Activated CD8-positive, alpha-beta memory T cell treated with anti-CD3 and anti-CD28 coated beads, Interleukin-2, amount 50 U/mL, for 1 hour (primary cell): Measurements from ENCODE around the gene MMP2.
A peak's percentile ranks its signal among the peaks of the same experiment; 100 is the strongest.

Source experiments
- DNase-seq: peaks from one replicate; pipeline ENCODE4 v3.0.0-alpha.2; 2020; ENCODE audit errors: extremely low read depth

The MMP2 gene

DNA sequence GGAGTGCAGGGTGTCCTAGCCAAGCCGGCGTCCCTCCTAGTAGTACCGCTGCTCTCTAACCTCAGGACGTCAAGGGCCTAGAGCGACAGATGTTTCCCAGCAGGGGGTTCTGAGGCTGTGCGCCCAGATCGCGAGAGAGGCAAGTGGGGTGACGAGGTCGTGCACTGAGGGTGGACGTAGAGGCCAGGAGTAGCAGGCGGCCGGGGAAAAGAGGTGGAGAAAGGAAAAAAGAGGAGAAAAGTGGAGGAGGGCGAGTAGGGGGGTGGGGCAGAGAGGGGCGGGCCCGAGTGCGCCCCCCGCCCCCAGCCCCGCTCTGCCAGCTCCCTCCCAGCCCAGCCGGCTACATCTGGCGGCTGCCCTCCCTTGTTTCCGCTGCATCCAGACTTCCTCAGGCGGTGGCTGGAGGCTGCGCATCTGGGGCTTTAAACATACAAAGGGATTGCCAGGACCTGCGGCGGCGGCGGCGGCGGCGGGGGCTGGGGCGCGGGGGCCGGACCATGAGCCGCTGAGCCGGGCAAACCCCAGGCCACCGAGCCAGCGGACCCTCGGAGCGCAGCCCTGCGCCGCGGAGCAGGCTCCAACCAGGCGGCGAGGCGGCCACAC lies at the start of gene MMP2:
MMP2 (plus strand) TSS at position 372 of the 603 bp plus-strand sequence. CDS start 282 bp downstream, outside the sequence.
- DNase-seq = no peak

DNA sequence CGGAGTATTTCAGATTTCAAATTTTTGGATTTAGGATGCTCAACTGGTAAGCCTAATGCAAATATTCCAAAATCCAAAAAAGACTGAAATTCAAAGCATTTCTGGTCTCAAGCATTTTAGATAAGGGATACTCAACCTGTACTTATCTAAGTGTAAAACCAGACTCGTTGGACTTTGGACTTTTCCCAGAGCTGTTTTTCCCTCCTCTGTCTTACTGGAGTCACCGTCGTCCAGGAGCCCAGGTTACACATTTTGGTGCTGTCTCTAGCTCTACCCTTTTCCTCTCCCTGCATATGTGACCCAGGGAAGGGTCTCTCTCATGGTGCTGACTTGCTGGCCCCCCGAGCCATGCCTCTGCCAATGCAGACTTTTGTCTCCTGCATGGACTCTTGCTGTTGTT lies 46.0 kb upstream of the MMP2 start:
- DNase-seq = no peak

DNA sequence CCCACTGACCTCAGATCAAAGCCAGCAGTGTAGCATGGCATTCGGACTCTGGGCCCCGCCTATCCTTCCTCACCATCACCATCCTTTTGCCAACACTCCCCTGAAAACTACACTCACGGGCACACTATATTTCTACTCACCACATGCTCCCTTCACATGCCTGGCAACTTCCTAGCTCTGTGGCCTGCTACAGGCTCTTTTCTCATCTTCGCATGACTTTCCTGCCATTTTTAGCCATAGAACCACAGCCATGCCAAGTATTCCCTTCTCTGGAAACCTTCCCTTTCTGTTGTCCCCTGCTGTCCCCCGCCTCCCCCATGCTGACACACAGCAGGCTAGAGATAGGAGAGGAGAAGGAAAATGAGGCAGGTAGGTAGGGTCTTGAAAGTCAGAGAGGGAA lies 45.5 kb upstream of the MMP2 start:
- DNase-seq = no peak

DNA sequence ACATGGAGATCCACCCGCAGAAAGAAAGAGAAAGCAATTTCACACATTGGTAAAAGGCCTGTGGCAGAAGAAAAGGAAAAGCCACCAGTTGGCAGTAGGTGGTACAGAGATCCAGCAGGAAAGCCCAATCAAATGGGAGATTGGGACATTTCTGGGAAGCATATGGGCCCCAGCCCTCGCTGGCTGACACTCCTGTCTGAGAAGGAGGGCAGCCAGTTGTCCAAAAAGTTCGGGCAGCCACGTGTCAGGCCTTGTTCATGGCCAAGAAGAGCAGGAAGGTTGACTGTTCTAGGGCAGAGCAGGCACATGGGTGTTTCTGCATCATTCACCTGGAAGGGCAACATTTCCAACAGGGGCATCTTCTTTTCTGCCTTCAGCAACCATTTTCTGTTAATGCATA lies 45.0 kb upstream of the MMP2 start:
- DNase-seq = no peak

DNA sequence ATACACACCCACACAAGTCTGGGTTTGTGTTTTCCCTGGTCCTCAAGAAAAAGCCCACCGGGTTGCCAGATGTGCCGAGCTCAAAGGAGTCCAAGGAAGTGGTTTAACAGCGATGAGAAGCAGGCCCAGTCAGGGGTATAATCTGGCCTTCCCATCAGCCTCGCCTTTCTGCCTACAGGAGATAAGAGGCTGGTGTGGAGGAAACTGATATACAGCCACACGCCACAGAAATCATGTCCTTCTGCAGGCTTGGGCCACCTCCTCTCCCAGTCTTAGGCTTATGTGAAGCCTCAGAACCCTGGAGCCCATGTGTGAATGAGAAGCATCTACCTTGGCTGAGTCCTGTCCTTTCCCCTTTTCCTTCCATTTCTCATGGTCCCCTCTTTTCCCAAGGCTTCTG lies 43.6 kb upstream of the MMP2 start:
- no peak for DNase-seq

DNA sequence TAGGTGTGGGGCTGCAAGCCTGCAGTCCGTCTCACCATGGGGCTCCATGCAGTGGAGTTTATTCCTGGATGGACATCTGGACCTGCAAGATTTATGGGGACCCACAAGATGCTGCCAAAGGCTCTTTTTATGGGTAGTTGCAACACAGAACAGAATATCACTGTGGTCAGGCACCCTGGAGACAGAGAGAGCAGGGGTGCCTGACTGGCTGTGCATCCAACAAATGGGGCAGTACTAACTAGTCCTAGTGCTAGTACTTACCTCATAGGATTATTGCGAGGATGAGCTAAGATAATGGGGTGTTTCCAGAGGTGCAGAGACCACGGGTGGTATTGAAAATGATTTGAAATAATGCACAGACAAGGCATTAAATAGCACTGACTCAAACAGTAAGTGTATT lies 42.4 kb upstream of the MMP2 start:
- DNase-seq = no peak

DNA sequence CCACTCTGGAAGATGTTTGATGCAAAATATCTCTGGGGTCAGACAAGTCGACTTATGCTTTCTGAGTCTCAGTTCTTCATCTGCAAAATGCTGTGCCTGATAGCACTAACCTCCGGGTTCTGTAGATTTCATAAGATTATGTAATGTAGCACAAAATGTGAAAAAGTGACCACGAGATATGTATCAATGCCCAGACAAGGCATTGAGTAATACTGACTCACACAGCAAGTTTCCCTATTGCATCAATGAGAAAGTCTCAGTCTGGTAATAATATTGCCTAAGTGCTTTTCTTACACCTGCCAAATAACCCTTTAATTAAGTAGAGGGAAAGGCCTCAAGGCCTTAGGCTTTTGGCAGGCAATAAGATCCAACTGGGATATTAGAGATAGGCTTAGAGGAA lies 41.4 kb upstream of the MMP2 start:
- no peak for DNase-seq

DNA sequence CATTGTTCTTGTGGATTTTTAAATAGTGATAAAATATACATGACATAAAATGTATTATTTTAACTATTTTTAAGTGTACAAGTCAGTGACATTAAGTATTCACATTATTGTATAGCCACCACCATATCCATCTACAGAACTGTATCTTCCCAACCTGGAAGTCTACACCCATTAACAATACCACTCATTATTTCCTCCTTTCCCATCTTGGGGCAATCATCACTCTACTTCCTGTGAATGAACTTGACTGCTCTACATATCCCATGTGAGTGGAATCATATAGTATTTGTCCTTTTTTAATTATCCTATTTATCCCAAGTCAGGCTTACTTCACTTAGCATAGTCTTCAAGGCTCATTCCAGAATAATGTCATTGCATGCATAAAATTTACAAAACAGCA lies 40.7 kb upstream of the MMP2 start:
- DNase-seq = no peak

DNA sequence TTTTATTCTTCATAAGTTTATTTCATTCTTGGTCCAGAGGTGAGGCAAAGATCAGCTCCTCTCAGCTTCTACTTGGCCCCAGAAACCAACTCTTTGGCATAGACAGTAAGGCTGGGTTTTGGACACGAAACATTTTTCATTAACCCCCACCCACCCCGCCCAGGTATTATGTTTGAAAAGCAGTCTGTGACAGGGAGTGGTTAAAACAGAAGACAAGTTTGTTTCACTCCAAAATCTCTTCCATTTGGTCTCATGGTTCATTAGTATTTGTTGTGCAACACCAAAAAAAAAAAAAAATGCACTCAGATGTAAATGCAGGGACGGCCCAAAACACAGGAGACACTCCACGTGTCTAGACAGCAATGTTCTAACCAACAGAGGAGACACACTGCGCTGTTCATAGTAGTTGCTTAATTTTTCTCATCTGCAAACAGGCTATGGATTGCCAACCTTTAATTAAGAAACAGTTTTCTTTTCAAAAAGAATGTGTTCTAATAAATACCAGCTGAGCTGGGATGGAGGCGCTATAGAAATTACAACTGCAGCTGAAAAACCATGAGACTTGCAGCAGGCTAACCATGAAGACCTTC lies 39.8 kb upstream of the MMP2 start:
- no peak for DNase-seq

DNA sequence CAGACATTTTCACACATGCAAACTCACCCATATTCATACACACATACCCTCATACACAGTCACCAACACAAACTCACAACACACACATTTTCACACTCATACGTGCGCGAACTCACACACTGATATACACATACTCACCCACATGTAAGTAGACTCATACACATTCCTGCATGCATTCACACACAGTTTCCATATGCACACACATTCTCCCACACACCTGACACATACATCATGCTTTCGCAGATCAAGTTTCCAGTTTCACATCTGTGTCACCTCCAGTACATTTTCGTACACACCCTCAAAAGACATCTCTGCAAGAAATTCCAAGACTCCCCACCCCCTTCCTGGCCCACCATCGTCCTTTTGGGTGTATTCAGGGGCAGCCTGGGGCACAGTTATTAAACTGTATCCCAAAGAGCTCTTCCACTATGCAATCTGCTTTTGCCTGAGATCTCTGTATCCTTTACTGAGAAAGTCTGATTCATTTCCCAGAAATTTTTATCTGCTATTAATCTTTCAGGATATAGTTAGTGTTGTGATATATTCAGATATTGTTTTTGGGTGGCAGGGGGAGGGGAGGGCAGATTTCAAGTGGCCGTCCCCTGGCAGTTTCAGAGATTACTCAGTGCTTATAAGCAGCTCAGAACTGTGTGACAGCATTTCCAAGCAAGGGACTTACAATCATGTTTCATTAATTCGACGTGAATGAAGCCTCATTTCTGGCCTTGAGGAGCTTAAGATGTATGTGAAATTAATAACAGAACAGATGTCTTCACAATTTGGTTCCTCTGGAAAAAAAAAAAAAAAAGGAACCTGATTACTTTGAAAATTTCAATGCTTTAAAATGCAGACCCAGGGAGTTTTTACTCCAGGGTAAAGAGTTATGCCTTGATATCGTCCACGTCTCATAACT lies 35.3 kb upstream of the MMP2 start:
- no peak for DNase-seq

DNA sequence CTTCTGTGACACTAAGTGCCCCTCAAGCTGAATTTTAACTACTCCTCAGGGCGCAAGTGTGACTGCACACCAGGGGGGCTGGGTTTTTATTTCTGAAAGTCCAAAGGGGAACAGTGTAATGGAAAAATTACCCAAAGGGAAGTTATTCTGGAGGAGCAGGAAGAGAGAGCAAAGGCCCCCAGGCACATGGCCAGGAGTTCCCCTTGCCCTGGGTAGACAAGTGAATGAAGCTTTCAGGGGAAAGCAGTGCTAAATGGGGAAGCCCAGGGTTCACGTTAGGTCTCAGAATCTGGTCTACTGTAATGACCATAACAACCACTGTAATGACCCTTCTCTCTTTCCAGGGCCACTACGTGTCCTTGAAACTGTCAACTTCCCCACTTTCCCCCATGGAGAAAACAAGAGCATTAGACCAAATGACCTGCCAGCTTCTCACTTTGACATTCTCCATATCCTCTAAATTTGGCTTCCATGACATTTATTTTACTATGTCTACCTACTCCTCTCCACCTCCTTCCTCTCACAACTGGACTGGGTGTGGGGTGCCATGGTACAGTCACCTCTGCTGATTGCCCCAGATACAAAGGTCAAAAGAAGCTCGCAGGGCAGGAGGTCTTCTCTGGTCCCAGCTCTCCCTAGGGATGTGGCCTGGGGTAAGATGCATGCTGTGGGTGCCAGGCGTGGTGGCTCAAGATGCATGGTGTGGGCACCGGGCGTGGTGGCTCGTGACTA lies 34.1 kb upstream of the MMP2 start:
- no peak for DNase-seq

DNA sequence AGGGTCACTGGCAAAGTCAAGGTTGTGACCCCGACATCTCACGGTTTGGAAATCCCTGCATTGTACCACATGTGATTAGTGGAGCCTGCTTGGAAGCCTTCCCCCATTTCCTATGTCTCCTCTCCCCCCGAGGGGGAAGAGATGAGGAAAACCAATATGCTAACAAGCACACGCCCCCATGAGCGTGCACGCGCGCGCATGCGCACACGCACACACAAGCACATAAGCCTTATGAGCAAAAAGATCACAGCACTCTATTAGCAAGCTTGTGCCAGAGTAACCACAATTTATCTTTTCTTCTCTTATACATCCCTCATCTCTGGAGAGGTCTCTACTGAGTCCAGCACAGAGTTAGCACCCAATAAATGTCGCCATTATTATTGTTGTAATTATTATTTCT lies 31.8 kb upstream of the MMP2 start:
- no peak for DNase-seq

DNA sequence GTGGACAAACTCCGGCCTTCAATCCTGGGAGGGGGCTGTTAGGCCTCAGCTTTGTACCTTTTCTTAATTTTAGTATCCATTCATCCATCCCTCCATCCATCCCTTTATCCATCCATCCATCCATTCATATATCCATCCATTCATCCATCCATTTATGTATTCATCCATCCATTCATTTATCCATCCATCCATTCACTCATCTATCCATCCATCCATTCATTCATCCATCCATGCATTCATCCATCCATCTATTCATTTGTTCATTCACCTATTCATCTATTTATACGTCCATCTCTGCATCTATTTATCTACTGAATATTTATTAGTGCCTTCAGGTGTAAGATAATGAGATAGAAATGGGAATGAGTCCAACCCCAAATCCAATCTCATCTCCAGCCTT lies 26.0 kb upstream of the MMP2 start:
- DNase-seq = no peak

DNA sequence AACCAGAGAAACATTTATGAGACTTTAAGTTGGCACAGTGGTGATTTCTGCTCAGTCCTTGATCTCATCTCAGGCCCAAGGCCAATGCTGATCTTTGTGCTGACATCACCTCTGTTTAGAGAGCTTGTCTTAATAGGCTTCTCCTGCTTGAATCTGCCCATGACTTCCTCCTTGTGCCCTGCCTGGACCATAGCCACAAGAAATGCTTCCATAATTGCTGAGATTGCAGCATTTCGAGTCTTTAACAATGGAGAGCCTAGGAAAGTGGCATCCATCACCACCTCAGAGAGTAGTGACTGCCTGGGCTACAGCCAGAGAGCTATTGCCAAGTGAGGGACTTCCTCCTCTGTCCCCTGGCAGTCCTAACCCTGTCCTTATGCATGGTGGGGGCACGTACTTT lies 25.1 kb upstream of the MMP2 start:
- DNase-seq = no peak

DNA sequence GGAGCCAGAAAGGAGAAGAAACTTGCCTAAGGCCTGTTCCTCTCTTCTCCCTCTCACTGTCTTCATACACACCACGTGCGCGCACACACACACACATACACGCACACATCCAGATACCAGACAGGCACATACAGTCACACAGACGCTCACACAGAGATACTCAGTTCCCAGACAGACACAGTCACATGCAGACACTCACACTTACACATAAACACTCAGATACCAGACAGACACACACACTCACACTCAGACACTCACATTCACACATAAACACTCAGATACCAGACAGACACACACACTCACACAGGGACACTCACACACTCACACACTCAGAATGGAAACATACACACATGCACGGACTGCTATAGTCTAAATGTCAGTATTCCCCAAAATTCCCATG lies 24.1 kb upstream of the MMP2 start:
- no peak for DNase-seq

DNA sequence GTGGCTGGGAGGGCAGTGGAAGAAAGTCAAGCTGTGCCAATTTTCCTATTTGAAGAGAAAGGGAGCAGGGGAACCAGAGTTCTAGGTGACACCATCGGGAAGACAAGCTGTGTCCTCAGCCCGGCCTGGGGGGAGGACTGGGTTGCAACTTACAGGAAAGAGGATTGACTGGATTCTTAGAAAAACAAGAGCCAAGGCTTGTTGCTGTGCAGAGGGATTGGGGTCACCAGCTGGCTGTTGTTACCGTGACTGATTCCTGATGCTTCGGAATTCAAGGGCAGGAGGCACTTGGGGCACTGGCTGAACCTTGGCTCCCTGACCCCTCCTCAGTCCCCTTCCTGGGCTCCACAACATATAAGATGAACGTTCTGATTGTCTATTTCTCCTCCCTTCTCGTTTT lies 16.8 kb upstream of the MMP2 start:
- no peak for DNase-seq

DNA sequence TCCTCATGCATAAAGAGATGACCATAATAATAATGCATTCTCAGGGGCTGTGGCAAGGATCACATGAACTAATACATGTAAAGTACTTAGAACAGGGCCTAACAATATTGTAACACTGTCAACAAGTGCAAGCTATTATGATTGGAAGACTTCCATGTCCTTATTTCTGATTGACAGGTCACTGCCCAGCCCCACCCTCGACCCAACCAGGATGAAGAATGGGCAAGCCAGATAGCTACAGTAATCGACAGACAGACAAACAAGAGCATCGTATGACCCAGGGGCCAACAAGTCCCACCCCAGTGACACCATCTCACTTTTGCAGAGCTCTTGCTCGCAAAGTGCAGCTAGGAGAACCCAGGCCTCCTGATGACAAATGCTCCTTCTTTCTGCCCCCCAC lies 14.6 kb upstream of the MMP2 start:
- DNase-seq = no peak

DNA sequence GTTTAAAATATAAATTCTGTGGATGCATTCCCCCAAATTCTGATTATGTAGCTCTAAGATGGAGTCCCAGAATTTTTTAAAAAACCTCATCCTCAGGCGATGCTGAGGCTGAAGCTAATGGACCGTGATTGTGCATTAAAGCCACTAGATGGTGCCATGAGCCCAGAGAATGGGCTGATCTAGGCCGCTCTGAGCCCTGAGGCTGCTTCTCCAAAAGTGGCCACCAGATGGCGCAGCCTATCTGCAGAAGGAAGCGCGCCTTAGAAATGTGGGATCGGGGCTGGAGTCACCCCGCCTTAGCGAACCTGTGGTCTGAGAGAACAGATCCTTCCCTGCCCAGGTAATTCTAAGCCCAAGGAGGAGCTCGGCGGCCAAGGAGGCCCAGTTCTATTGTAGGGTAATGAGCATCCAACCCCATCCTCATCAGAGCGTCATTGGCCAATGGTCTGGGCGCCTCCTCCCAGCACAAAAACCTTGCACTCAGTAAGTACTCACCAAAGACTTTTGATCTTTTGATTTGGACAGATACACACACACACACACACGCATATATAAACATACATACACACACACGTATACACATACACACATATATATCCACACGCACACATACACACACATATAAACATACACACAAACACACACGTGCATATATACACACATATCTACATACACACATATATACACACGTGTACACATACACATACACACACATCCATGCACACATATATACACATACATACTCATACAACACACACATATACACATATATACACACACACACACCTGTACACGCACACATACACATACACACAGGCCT lies 13.7 kb upstream of the MMP2 start:
- DNase-seq = peak; percentile 31

DNA sequence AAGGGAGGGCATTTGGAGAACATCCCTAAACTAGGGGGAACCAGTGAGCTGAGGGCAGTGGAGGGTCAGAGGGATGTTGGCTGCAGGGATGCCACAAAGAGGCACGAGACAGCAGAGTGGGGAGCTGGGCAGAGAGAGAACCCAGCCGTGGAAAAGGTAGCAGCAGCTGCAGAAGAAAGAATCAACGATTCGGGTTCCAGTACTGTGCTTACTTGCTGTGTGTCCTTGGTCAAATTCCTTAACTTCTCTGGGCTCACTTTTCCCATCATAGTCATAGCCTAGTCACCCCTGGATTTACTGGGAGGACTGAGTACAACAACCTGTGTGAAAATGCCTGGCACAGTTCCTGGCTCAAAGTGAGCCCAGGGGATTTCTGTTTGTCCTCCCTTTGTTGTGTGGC lies 12.8 kb upstream of the MMP2 start:
- DNase-seq = no peak

DNA sequence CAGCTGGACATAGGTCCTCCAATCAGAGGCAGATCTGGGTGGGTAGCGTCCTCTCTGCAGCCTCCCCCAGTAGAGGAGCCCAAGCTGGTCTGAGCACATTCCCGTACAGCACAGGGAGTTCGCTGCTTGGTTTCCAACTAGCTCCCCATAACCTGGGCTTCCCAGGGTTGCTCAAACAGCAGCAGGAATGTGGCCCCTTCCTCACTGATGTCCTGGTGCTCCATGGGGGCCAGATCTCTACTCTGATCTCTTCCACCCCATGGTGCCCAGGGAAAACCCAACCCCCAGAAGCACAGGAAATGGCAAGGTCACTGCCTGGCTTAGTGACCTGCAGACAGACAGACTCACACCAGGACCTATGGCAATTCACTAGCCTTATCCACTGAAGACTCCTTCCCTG lies 11.1 kb upstream of the MMP2 start:
- no peak for DNase-seq

DNA sequence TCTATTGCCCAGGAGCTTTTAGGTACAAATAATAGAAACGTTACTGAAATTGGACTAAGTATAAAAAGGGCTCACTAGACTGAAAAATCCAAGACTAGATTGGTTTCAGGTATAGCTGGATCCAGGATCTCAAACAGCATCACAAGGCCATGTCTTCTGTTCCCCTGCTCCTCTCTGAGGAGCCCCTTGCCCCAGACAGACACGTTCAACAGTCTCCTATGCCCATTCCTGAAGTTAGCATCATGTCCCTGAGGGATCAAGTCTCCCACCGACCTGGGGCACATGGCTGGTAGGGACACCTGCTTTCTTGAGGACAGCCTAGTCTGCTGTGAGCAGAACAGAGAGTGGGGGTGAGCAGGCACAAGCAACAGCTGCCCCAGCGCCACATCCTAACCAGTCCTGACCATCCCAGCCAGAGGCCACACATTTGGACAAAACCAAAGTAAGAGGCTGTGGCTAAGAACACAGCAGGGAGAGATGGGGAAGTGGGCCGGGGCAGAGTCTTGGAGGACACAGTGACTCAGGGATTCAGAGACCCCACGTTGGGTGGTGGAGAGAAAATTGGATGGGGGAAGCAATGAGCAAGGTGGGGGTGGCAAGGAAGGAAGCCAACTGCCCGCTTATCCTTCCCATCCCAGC lies 10.5 kb upstream of the MMP2 start:
- DNase-seq = no peak
